K562 (cell line): ENCODE results near the gene OR9A2. TPM values are rescaled to one million over a fixed set of nuclear protein-coding genes. Genes with fewer than 3 reads are reported as not detected.

ENCODE experiments used
- ATAC-seq: fragments of 200-7000 bp; cut with Tn5 transposase; 3 replicates; pipeline ENCODE4 v1.9.1; 2020; ENCODE audit warnings: moderate library complexity
- BruUV-seq: library from RNA; stranded (reverse); fragments of 400-500 nt; replicated peaks from 2 replicates; lab custom pipeline; 2021; lab: Mats Ljungman, UMichigan
- CTCF ChIA-PET: fragments of 300-600 bp; formaldehyde crosslinking; extraction: SDS; loops from one replicate; lab custom pipeline; 2021; ENCODE audit warnings: low intra/inter-chr PET ratio; lab: Yijun Ruan, JAX
- POLR2A ChIA-PET: fragments of 300-600, 350-650 bp; sonication (Branson Sonifier 250); formaldehyde crosslinking; extraction: SDS; loops from one replicate; lab custom pipeline; 2021; ENCODE audit warnings: antibody characterized with exemption, inconsistent platforms; lab: Yijun Ruan, JAX
- DNase-seq, 4 experiments: peaks; one replicate each; pipeline versions ENCODE4 v3.0.0 to v3.0.0-alpha.2; 2011 to 2018; ENCODE audit warnings: low spot score in 3 of 4, mixed read lengths in 3 of 4; ENCODE audit errors: extremely low read depth in 1 of 4
- FAIRE-seq: peaks from 2 replicates; lab custom pipeline; 2011; peaks lifted over from hg19 to GRCh38; lab: Jason Lieb, UNC
- H2AFZ ChIP-seq: 2 replicates; pipeline ENCODE4 v1.6.0; 2011; ENCODE audit warnings: low read depth, low read length, control low read depth, inconsistent platforms
- H3K27ac ChIP-seq: fragments of 200-600 bp; 3 replicates; pipeline ENCODE4 v1.8.0; 2011; ENCODE audit warnings: low read depth, mild to moderate bottlenecking, control low read depth, inconsistent platforms, low read length, moderate library complexity, mixed read lengths; ENCODE audit errors: extremely low read depth
- H3K27me3 ChIP-seq, 2 experiments: fragments of 300-600 bp in 1 of 2; 2 replicates in 1 of 2; 3 replicates in 1 of 2; pipeline versions ENCODE4 v1.6.0 to v1.8.0; 2011; ENCODE audit warnings: inconsistent platforms in 2 of 2, low read length in 2 of 2, mild to moderate bottlenecking in 1 of 2, mixed read lengths in 1 of 2, moderate library complexity in 1 of 2; ENCODE audit not compliant: control insufficient read depth in 2 of 2, insufficient read depth in 2 of 2
- H3K36me3 ChIP-seq: fragments of 300-600 bp; 3 replicates; pipeline ENCODE4 v1.8.0; 2011; ENCODE audit warnings: mild to moderate bottlenecking, low read length, inconsistent platforms; ENCODE audit not compliant: control insufficient read depth, insufficient read depth
- H3K4me1 ChIP-seq, 2 experiments: fragments of 200-600 bp in 1 of 2; replicated peaks in 1 of 2; 2 replicates in 1 of 2; 3 replicates in 1 of 2; pipeline versions ENCODE4 v1.5.1 to v1.8.0; 2011; ENCODE audit warnings: inconsistent platforms in 2 of 2, low read length in 2 of 2, mild to moderate bottlenecking in 1 of 2, mixed read lengths in 1 of 2, moderate library complexity in 1 of 2; ENCODE audit not compliant: control insufficient read depth in 2 of 2, insufficient read depth in 2 of 2
- H3K4me2 ChIP-seq: 2 replicates; pipeline ENCODE4 v1.6.1; 2011; ENCODE audit warnings: low read length, control low read depth, inconsistent platforms, mixed read lengths; ENCODE audit not compliant: insufficient read depth
- H3K4me3 ChIP-seq: fragments of 200-600 bp; sonication (generic), shearing (Covaris generic); 2 replicates; pipeline ENCODE4 v1.5.1; 2016; ENCODE audit warnings: control low read depth, inconsistent platforms
- H3K79me2 ChIP-seq: fragments of 200-600 bp; 3 replicates; pipeline ENCODE4 v1.8.0; 2011; ENCODE audit warnings: low read length, inconsistent platforms; ENCODE audit not compliant: control insufficient read depth, insufficient read depth
- H3K9ac ChIP-seq, 2 experiments: 2 replicates each; pipeline versions ENCODE4 v1.6.0 to v1.6.1; 2011; ENCODE audit warnings: low read depth in 2 of 2, low read length in 2 of 2, control low read depth in 1 of 2, inconsistent platforms in 1 of 2, mild to moderate bottlenecking in 1 of 2, mixed read lengths in 1 of 2; ENCODE audit not compliant: insufficient read depth in 1 of 2
- H3K9me1 ChIP-seq: one replicate; pipeline ENCODE4 v1.6.0; 2011; ENCODE audit warnings: inconsistent platforms, mild to moderate bottlenecking, low read length, moderate library complexity; ENCODE audit not compliant: control insufficient read depth, insufficient read depth
- H3K9me3 ChIP-seq: replicated peaks from 2 replicates; pipeline ENCODE4 v1.5.1; 2011; ENCODE audit warnings: low read depth, low read length, inconsistent platforms; ENCODE audit not compliant: control insufficient read depth, insufficient read depth
- H4K20me1 ChIP-seq: replicated peaks from 2 replicates; pipeline ENCODE4 v1.6.1; 2011; ENCODE audit warnings: low read length, inconsistent platforms, mixed read lengths; ENCODE audit not compliant: control insufficient read depth, insufficient read depth
- CEBPG ChIP-seq, 3 experiments: fragments of 200-800 bp in 1 of 3; sonication (Bioruptor generic) in 1 of 3; sonication (generic) in 1 of 3; formaldehyde crosslinking in 1 of 3; IDR thresholded peaks in 2 of 3; conservative IDR thresholded peaks in 1 of 3; 2 replicates each; pipeline versions ENCODE4 v1.6.1 to v1.8.0; 2016 to 2022; ENCODE audit warnings: missing compliant biosample characterization in 2 of 3, missing genetic modification characterization in 2 of 3, mild to moderate bottlenecking in 1 of 3, missing genetic modification reagents in 1 of 3
- FIP1L1 ChIP-seq: fragments of 200-400 bp; formaldehyde crosslinking; IDR thresholded peaks from 2 replicates; pipeline ENCODE4 v1.6.1; 2018; ENCODE audit warnings: mild to moderate bottlenecking, low read depth, low read length; ENCODE audit not compliant: poor library complexity, severe bottlenecking
- GATAD2A ChIP-seq: fragments of 450-650 bp; IDR thresholded peaks from 2 replicates; pipeline ENCODE4 v1.6.1; 2017
- HINFP ChIP-seq: fragments of 450-650 bp; conservative IDR thresholded peaks from 2 replicates; pipeline ENCODE4 v1.6.1; 2016; ENCODE audit warnings: missing genetic modification characterization, low read depth, mild to moderate bottlenecking, control low read depth, missing compliant biosample characterization
- MAFK ChIP-seq: IDR thresholded peaks from 2 replicates; pipeline ENCODE4 v1.6.1; 2011; ENCODE audit warnings: low read length, improper control_type of control experiment
- PHB2 ChIP-seq: fragments of 450-650 bp; IDR thresholded peaks from 2 replicates; pipeline ENCODE4 v1.6.1; 2017; ENCODE audit warnings: low read depth
- SP2 ChIP-seq: IDR thresholded peaks from 2 replicates; pipeline ENCODE4 v1.6.1; 2011; ENCODE audit warnings: mild to moderate bottlenecking, low read depth, low read length, moderate library complexity; ENCODE audit not compliant: poor library complexity, severe bottlenecking; ENCODE audit errors: extremely low read depth
- SRF ChIP-seq, 2 experiments: fragments of 250-450, 450-650 bp in 1 of 2; sonication (Bioruptor Pico) in 1 of 2; sonication (generic) in 1 of 2; formaldehyde crosslinking; IDR thresholded peaks; 2 replicates each; pipeline versions ENCODE4 v1.5.0 to v1.5.1; 2020 to 2022; ENCODE audit warnings: mild to moderate bottlenecking in 1 of 2, missing genetic modification reagents in 1 of 2
- ZFP36 ChIP-seq: fragments of 150-350 bp; IDR thresholded peaks from 2 replicates; pipeline ENCODE4 v1.6.1; 2018; ENCODE audit warnings: low read length, low read depth; ENCODE audit not compliant: partially characterized antibody
- ZNF407 ChIP-seq: fragments of 450-650 bp; IDR thresholded peaks from 2 replicates; pipeline ENCODE4 v1.6.1; 2016; ENCODE audit warnings: low read depth
- ZNF512 ChIP-seq: IDR thresholded peaks from 2 replicates; pipeline ENCODE4 v1.6.1; 2016; ENCODE audit warnings: missing genetic modification characterization, missing compliant biosample characterization
- WGBS: fragments of 100-300 bp; shearing (Covaris generic); methylation state at CpG from one replicate; pipeline ENCODE4 v1.1.6; 2016; ENCODE audit warnings: low coverage, mixed read lengths; ENCODE audit not compliant: insufficient coverage; ENCODE audit errors: missing lambda C conversion rate; 5-methylcytosine and 5-hydroxymethylcytosine counted together
- in situ Hi-C: fragments of 300-500 bp; cut with MboI; formaldehyde crosslinking; loops from 4 replicates; pipeline ENCODE4 v1.15.0; 2018; ENCODE audit warnings: inconsistent platforms, mixed read lengths
- intact Hi-C: fragments of 100-400 bp; cut with micrococcal nuclease; formaldehyde crosslinking; loops from 2 replicates; pipeline ENCODE4 v1.14.2; 2022
- polyA plus RNA-seq, 8 experiments: library from polyadenylated mRNA; depleted of rRNA in 4 of 8; stranded (reverse) in 5 of 8; unstranded in 3 of 8; fragments of >200 nt; fragmentation: Nextera tagmentation in 2 of 8; fragmentation: Illumina TruSeq in 1 of 8; extraction: Ambion mirVana in 2 of 8; extraction: Trizol in 1 of 8; gene quantifications; 2 replicates each; pipeline versions ENCODE4 v1.2.1 to v1.2.3, GENCODE V29; 2011 to 2014; ENCODE audit warnings: inconsistent platforms in 1 of 8, missing spikeins in 1 of 8
- total RNA-seq, 7 experiments: library from RNA; depleted of rRNA in 6 of 7; stranded (reverse); fragments of >200 nt in 6 of 7; fragmentation: Illumina TruSeq in 2 of 7; extraction: Trizol in 2 of 7; gene quantifications; 2 replicates each; pipeline versions ENCODE4 v1.2.1 to v1.2.3, GENCODE V29; 2011 to 2021; ENCODE audit warnings: low replicate concordance in 1 of 7

OR9A2 gene
- total and polyA plus RNA-seq, 9 of the 15 experiments (the other 6 are each of a cell fraction or from before 2014, with no cell fraction given) = not detected

GRCh38 chr7:143054621-143055020 lies 27.7 kb upstream of the OR9A2 start:
- no peak overlapping the region for H3K9ac ChIP-seq
- no peak overlapping the region for H3K27ac ChIP-seq
- no peaks in the 10 kb centered on the region for H3K9me1 ChIP-seq
- H3K79me2 ChIP-seq = no peaks in the 10 kb centered on the region
- H3K27me3 ChIP-seq = peaks cover 12 to 21% of the 10 kb centered on the region in 2 experiments
- H3K4me3 ChIP-seq = no peak overlapping the region
- in situ Hi-C loops = no loop called here
- H3K4me2 ChIP-seq = no peak overlapping the region
- DNase-seq (no peak), ATAC-seq (no peak), FAIRE-seq (no peak)
- POLR2A ChIA-PET = no interaction called here
- intact Hi-C loops = no loop called here
- no peaks in the 10 kb centered on the region for H3K9me3 ChIP-seq
- no TSS peak for BruUV-seq
- no peak overlapping the region for H2AFZ ChIP-seq
- H3K36me3 ChIP-seq = no peaks in the 10 kb centered on the region
- WGBS = 3% methylated on average over 3 of the region's 3 CpGs
- no peaks in the 10 kb centered on the region for H3K4me1 ChIP-seq
- no peaks in the 10 kb centered on the region for H4K20me1 ChIP-seq
- CTCF ChIA-PET = no interaction called here
- TF ChIP-seq PHB2 = no peak
- TF ChIP-seq ZNF512 (tag) = no peak
- no peak for TF ChIP-seq GATAD2A
- no peak for TF ChIP-seq ZNF407
- TF ChIP-seq SP2 = no peak
- no peak for TF ChIP-seq SRF (CRISPR knock-in tag; IDR thresholded peaks at IDR 0.05)
- no peak for TF ChIP-seq MAFK
- TF ChIP-seq FIP1L1 = no peak
- TF ChIP-seq CEBPG (CRISPR knock-in tag; IDR thresholded peaks at IDR 0.05) = no peak
- no peak for TF ChIP-seq CEBPG (tag; conservative IDR thresholded peaks at IDR 0.05 in 1 of 2, IDR thresholded peaks at IDR 0.05 in 1 of 2)
- no peak for TF ChIP-seq ZFP36
- TF ChIP-seq HINFP (tag) = no peak
